ENCODE results near the gene RSBN1L. TPM values are rescaled to one million over a fixed set of nuclear protein-coding genes. Genes with fewer than 3 reads are reported as not detected.

RSBN1L gene
- total RNA-seq, 1 donor from 2014 or later, result 11.3 TPM

Other genes starting within 250 kb of the RSBN1L start
- 106 TPM for gene PTPN12, start 159.2 kb upstream of the RSBN1L start, total RNA-seq
- gene TMEM60, start 102.0 kb downstream of the RSBN1L start, total RNA-seq, result 13.5 TPM
- 12.0 TPM for gene PHTF2, start 102.3 kb downstream of the RSBN1L start, total RNA-seq

Measured in vagina (tissue), 1 donor.